ENCODE measurements around the gene SLC6A6. TPM values are rescaled to one million over a fixed set of nuclear protein-coding genes. Genes with fewer than 3 reads are reported as not detected.
A peak's percentile ranks its signal among the peaks of the same experiment; 100 is the strongest.

SLC6A6 gene
- total RNA-seq, 4 donors from 2014 or later, result 15.4 to 37.6 (median 20.9) TPM

DNA sequence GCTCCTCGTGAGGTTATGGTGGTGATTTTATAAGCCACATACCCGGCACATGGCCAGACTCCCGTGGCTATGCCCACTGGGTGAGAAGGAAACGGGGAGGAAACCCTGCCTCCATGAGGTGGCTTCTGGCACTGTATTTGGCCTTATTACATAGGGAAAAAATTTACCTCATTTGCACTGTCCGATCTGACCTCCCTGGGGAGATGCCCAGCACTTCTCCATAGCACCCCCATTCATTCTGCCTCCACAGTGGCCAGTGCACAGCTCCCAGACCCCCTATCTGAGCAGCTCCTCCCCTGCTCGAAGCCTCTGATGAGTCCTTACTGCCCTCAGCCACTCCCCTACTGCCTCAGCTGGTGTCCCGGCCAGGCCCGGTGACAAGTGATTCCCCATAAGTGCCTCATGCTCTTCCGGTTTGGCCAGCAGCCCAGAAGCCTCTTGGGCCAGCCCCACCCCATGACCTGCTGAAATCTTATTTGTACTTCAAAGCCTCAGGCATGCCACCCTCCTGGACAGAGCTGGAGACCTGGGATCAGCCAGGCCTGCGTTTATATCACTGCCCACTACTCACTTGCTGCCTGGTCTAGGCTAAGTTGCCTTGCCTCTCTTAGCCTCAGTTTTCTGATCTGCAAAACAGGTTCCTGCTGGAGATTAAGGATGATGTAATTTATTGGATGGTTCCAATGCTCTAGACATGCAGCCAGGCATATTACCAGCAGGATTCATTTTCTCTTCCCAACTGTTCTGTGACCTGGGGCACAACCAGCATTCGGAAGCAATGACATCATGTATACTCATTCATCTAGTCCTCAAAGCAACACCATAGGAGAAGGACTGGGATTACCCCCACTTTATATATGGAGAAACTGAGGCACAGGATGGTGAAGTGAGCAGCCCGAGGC is 30.6 kb upstream of the SLC6A6 start:
- Histone ChIP-seq H3K27me3 (peaks cover 7% of the 10 kb centered on the region), H3K36me3 (no peaks in the 10 kb centered on the region), H3K27ac (no peak overlapping the region), H3K9me3 (no peaks in the 10 kb centered on the region), H3K4me3 (no peak overlapping the region), H3K4me1 (peaks cover 0 to 35% (median 8%) of the 10 kb centered on the region in 3 donors)
- peak; percentile 58 for ATAC-seq
- WGBS, 2 donors (ENCODE audit: low coverage in 1 of 2), result 52 to 62% methylated on average over 4 to 6 of the region's 12 CpGs
- TF ChIP-seq POLR2AphosphoS5 (IDR thresholded peaks at IDR 0.05), result no peak
- TF ChIP-seq, protein P1, sequence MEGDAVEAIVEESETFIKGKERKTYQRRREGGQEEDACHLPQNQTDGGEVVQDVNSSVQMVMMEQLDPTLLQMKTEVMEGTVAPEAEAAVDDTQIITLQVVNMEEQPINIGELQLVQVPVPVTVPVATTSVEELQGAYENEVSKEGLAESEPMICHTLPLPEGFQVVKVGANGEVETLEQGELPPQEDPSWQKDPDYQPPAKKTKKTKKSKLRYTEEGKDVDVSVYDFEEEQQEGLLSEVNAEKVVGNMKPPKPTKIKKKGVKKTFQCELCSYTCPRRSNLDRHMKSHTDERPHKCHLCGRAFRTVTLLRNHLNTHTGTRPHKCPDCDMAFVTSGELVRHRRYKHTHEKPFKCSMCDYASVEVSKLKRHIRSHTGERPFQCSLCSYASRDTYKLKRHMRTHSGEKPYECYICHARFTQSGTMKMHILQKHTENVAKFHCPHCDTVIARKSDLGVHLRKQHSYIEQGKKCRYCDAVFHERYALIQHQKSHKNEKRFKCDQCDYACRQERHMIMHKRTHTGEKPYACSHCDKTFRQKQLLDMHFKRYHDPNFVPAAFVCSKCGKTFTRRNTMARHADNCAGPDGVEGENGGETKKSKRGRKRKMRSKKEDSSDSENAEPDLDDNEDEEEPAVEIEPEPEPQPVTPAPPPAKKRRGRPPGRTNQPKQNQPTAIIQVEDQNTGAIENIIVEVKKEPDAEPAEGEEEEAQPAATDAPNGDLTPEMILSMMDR (IDR thresholded peaks at IDR 0.05), result no peak
- no peak for TF ChIP-seq POLR2A (IDR thresholded peaks at IDR 0.05)
- no peak for TF ChIP-seq EP300 (IDR thresholded peaks at IDR 0.05)

DNA sequence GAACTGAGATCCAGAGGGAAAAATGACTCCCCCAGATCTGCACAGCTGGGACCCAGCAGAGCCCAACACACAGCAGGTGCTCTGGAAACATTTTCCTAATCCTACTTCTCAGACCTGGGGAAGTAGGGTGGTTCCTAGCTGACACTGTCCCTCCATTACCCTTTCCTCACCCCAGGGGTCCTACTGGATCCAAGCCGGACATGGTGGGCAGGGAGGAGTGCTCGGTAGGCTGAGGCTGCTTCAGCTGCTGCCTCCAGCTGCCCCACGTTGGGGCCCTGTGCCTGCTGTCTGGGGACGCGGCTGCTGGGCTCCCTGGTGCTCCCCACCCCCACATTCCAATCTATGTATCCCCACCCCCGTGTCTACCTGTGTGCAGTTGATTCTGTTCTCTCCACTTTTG is 29.8 kb upstream of the SLC6A6 start:
- no peak overlapping the region for H3K27ac ChIP-seq
- peaks cover under 1% of the 10 kb centered on the region for H3K27me3 ChIP-seq
- no peak overlapping the region for H3K4me3 ChIP-seq
- no peaks in the 10 kb centered on the region for H3K9me3 ChIP-seq
- no peaks in the 10 kb centered on the region for H3K36me3 ChIP-seq
- ATAC-seq, result no peak
- H3K4me1 ChIP-seq, result peaks cover 0 to 35% (median 8%) of the 10 kb centered on the region in 3 donors
- 53 to 66% methylated on average over 2 to 4 of the region's 6 CpGs for WGBS, 2 donors (ENCODE audit: low coverage in 1 of 2)
- TF ChIP-seq, protein P1 (IDR thresholded peaks at IDR 0.05), result no peak
- TF ChIP-seq POLR2AphosphoS5 (IDR thresholded peaks at IDR 0.05), result no peak
- TF ChIP-seq EP300 (IDR thresholded peaks at IDR 0.05), result no peak
- TF ChIP-seq POLR2A (IDR thresholded peaks at IDR 0.05), result no peak

DNA sequence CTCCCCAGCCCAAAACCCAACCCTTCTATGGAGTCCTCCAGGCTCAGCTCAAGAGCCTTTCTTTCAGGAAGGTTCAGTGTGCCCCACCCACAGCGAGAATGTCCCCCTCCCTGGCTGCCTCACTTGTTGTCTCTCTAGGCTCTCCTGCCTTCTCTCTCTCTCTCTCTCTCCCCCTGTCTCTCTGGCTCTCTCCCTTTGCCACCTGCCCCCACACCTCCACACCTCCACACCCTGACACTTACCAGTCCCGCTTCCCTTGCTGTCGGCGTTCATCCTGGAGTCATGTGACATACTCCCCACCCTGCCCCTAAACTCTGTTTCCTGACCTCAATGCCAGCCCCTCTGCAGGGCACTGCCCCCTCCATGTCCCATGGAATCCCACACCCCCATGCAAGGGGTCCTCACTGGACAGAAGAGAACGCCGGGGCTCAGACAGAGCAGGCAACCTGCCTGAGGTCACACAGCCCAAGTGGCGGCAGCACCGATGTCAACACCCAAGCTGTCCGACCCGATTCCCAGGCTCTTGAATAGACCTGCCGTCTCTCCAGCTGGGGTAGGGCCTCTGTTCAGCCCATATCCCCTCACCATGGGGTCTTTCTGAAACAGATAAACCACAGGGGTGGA is 28.5 kb upstream of the SLC6A6 start:
- no peaks in the 10 kb centered on the region for H3K27me3 ChIP-seq
- no peak overlapping the region for H3K27ac ChIP-seq
- no peak for ATAC-seq
- TF ChIP-seq POLR2AphosphoS5 (IDR thresholded peaks at IDR 0.05) (no peak), EP300 (IDR thresholded peaks at IDR 0.05) (no peak), POLR2A (IDR thresholded peaks at IDR 0.05) (no peak)
- TF ChIP-seq, protein P1 (IDR thresholded peaks at IDR 0.05), result no peak
- no peaks in the 10 kb centered on the region for H3K9me3 ChIP-seq
- no peak overlapping the region for H3K4me3 ChIP-seq
- H3K36me3 ChIP-seq, result no peaks in the 10 kb centered on the region
- H3K4me1 ChIP-seq, result peaks cover 0 to 35% (median 8%) of the 10 kb centered on the region in 3 donors
- 71% methylated on average over 5 of the region's 11 CpGs; no CpG with 5 or more reads in 1 of the 2 donors for WGBS, 2 donors (ENCODE audit: low coverage in 1 of 2)

DNA sequence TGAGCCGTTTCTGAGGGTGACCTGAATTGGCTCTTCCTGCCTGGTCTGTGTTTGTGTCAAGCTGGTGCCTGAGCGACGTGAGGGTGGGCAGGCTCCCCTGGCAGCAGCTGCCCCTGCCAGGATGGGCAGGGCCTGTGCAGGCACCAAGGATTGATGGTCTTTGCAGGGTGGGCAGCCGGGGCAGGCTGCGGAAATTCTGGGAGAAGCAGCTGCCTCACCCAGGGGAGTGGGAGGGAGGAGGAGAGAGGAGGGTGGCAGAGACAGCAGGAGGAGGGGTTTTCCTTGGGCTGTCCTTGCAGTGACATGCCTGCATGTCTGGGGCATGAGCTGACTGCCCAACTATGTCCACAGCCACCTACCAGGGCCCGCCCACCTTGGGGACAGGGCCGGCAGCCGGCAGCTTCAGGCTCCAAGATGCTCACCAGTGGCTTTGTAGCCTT is 27.9 kb upstream of the SLC6A6 start:
- Histone ChIP-seq H3K36me3 (no peaks in the 10 kb centered on the region), H3K9me3 (no peaks in the 10 kb centered on the region), H3K4me1 (peaks cover 0 to 35% (median 8%) of the 10 kb centered on the region in 3 donors), H3K4me3 (no peak overlapping the region), H3K27ac (no peak overlapping the region), H3K27me3 (no peaks in the 10 kb centered on the region)
- no peak for ATAC-seq
- WGBS, 2 donors (ENCODE audit: low coverage in 1 of 2), result 20 to 83% methylated on average over 1 of the region's 8 CpGs
- TF ChIP-seq POLR2AphosphoS5 (IDR thresholded peaks at IDR 0.05) (no peak), POLR2A (IDR thresholded peaks at IDR 0.05) (no peak), EP300 (IDR thresholded peaks at IDR 0.05) (no peak)
- TF ChIP-seq, protein P1 (IDR thresholded peaks at IDR 0.05), result no peak

Data from gastroesophageal sphincter (tissue), 4 donors.